B cell (primary cell): Measurements from ENCODE around the gene SYT2. TPM values are rescaled to one million over a fixed set of nuclear protein-coding genes. Genes with fewer than 3 reads are reported as not detected.

ENCODE experiments used
- ATAC-seq: fragments of 200-7000 bp; cut with Tn5 transposase; one replicate; pipeline ENCODE4 v1.10.0; 2021; ENCODE audit warnings: low read depth, mild to moderate bottlenecking, moderate number of reproducible peaks, moderate library complexity
- CTCF ChIA-PET: fragments of 350-600 bp; sonication (Branson Sonifier 250); formaldehyde crosslinking; loops from one replicate; lab custom pipeline; 2021; ENCODE audit warnings: antibody characterized with exemption, inconsistent platforms; lab: Charles Lee
- POLR2A ChIA-PET: fragments of 350-600 bp; sonication (Branson Sonifier 250); formaldehyde crosslinking; loops from one replicate; lab custom pipeline; 2021; ENCODE audit warnings: antibody characterized with exemption; lab: Charles Lee
- DNase-seq: peaks from one replicate; pipeline ENCODE4 v3.0.0; 2013
- H2AFZ ChIP-seq: 2 replicates; pipeline ENCODE4 v1.6.1; 2012; ENCODE audit warnings: mild to moderate bottlenecking, low read depth, low read length; ENCODE audit not compliant: insufficient read depth, poor library complexity, severe bottlenecking
- H3K27ac ChIP-seq, 2 donors: 1 replicate in 1 of 2; 2 replicates in 1 of 2; pipeline ENCODE4 v1.5.1; 2012 to 2013; ENCODE audit warnings: low read length in 2 of 2, mild to moderate bottlenecking in 2 of 2, moderate library complexity in 1 of 2
- H3K27me3 ChIP-seq, 4 experiments: fragments of 200-600 bp in 1 of 4; sonication (generic) in 1 of 4; replicated peaks in 1 of 4; 1 replicate in 2 of 4; 2 replicates in 2 of 4; pipeline versions ENCODE4 v1.6.1 to v1.7.0; 2013 to 2016; ENCODE audit warnings: low read length in 3 of 4, mild to moderate bottlenecking in 2 of 4, mixed read lengths in 1 of 4, moderate library complexity in 1 of 4; ENCODE audit not compliant: insufficient read depth in 4 of 4, control insufficient read depth in 3 of 4; ENCODE audit errors: control extremely low read depth in 1 of 4
- H3K36me3 ChIP-seq, 2 experiments: replicated peaks in 1 of 2; 1 replicate in 1 of 2; 2 replicates in 1 of 2; pipeline versions ENCODE4 v1.6.1 to v1.7.1; 2013; ENCODE audit warnings: low read length in 1 of 2; ENCODE audit not compliant: insufficient read depth in 2 of 2, control insufficient read depth in 1 of 2; ENCODE audit errors: control extremely low read depth in 1 of 2, extremely low read depth in 1 of 2
- H3K4me1 ChIP-seq, 2 donors: fragments of 200-600 bp in 1 of 2; sonication (generic) in 1 of 2; 1 replicate in 1 of 2; 2 replicates in 1 of 2; pipeline versions ENCODE4 v1.5.1 to v1.6.1; 2013 to 2017; ENCODE audit warnings: low read length in 2 of 2; ENCODE audit not compliant: control insufficient read depth in 2 of 2, insufficient read depth in 2 of 2
- H3K4me2 ChIP-seq: replicated peaks from 2 replicates; pipeline ENCODE3; 2012; ENCODE audit warnings: mild to moderate bottlenecking, low read depth, low read length; ENCODE audit not compliant: poor library complexity, severe bottlenecking
- H3K4me3 ChIP-seq, 5 experiments: fragments of 200-600 bp in 1 of 5; sonication (generic) in 1 of 5; 1 replicate in 3 of 5; 2 replicates in 2 of 5; pipeline versions ENCODE4 v1.5.1 to v1.7.0; 2011 to 2016; ENCODE audit warnings: low read length in 4 of 5, mild to moderate bottlenecking in 4 of 5, low read depth in 2 of 5, control low read depth in 1 of 5, moderate library complexity in 1 of 5; ENCODE audit not compliant: insufficient read depth in 1 of 5; ENCODE audit errors: control extremely low read depth in 1 of 5, extremely low read depth in 1 of 5
- H3K79me2 ChIP-seq: fragments of 200-600 bp; sonication (generic); one replicate; pipeline ENCODE4 v1.6.0; 2016; ENCODE audit warnings: low read length; ENCODE audit not compliant: control insufficient read depth, insufficient read depth
- H3K9ac ChIP-seq: fragments of 200-600 bp; sonication (generic); 2 replicates; pipeline ENCODE4 v1.6.1; 2017; ENCODE audit warnings: mild to moderate bottlenecking, low read length, moderate library complexity
- H3K9me3 ChIP-seq, 3 donors: one replicate each; pipeline versions ENCODE4 v1.6.1 to v1.7.1; 2013; ENCODE audit warnings: low read length in 2 of 3; ENCODE audit not compliant: control insufficient read depth in 2 of 3, insufficient read depth in 1 of 3; ENCODE audit errors: control extremely low read depth in 1 of 3
- H4K20me1 ChIP-seq: 2 replicates; pipeline ENCODE4 v1.6.0; 2012; ENCODE audit warnings: mild to moderate bottlenecking, low read length; ENCODE audit not compliant: insufficient read depth, control insufficient read depth, poor library complexity, severe bottlenecking
- H3K27ac Mint-ChIP-seq: one replicate; pipeline ENCODE4 v1.8.0; 2021; ENCODE audit warnings: mixed read lengths
- H3K27me3 Mint-ChIP-seq: one replicate; pipeline ENCODE4 v1.8.0; 2021; ENCODE audit warnings: mixed read lengths
- H3K4me1 Mint-ChIP-seq: one replicate; pipeline ENCODE4 v1.8.0; 2021; ENCODE audit warnings: mixed read lengths
- H3K4me3 Mint-ChIP-seq: one replicate; pipeline ENCODE4 v1.8.0; 2021; ENCODE audit warnings: mixed read lengths
- H3K9me3 Mint-ChIP-seq: one replicate; pipeline ENCODE4 v1.8.0; 2022; ENCODE audit warnings: mixed read lengths; ENCODE audit not compliant: insufficient read depth
- CTCF ChIP-seq: fragments of 200-600 bp; IDR thresholded peaks from one replicate; pipeline ENCODE4 v1.8.0; 2022; ENCODE audit warnings: antibody characterized with exemption, mild to moderate bottlenecking
- EZH2 ChIP-seq: IDR thresholded peaks from 2 replicates; pipeline ENCODE4 v1.6.1; 2012; ENCODE audit warnings: borderline replicate concordance, low read depth, mild to moderate bottlenecking, moderate library complexity, low read length; ENCODE audit not compliant: insufficient read depth, poor library complexity, severe bottlenecking
- WGBS: methylation state at CpG from one replicate; pipeline ENCODE4 v1.1.5; 2013; ENCODE audit warnings: missing lambda C conversion rate; ENCODE audit not compliant: insufficient coverage; 5-methylcytosine and 5-hydroxymethylcytosine counted together
- intact Hi-C: fragments of 100-400 bp; cut with micrococcal nuclease; formaldehyde crosslinking; loops from one replicate; pipeline ENCODE4 v1.10.0; 2022
- polyA plus RNA-seq: library from polyadenylated mRNA; depleted of rRNA; stranded (reverse); fragments of >200 nt; gene quantifications from 2 replicates; pipeline ENCODE4 v1.2.3, GENCODE V29; 2012
- total RNA-seq, 2 donors: library from RNA; stranded (reverse); fragments of 120-200 nt in 1 of 2; gene quantifications; 1 replicate in 1 of 2; 2 replicates in 1 of 2; pipeline versions ENCODE4 v1.2.3 to v1.2.4, GENCODE V29; 2013 to 2022

The SYT2 gene
- total and polyA plus RNA-seq, 2 donors (not counting 1 experiment from before 2014, with no cell fraction given), result not detected

GRCh38 chr1:202658769-202659168 lies 51.5 kb downstream of the SYT2 start:
- peaks cover 5% of the 10 kb centered on the region for H3K4me1 Mint-ChIP-seq
- H4K20me1 ChIP-seq, result no peaks in the 10 kb centered on the region
- H3K27me3 ChIP-seq, result peaks cover 0 to 58% (median 14%) of the 10 kb centered on the region in 4 experiments
- DNase-seq, result no peak
- no peaks in the 10 kb centered on the region for H3K9me3 ChIP-seq
- H3K9ac ChIP-seq, result no peak overlapping the region
- WGBS, result 86% methylated on average over 1 of the region's 2 CpGs
- H3K36me3 ChIP-seq, result no peaks in the 10 kb centered on the region
- H3K9me3 Mint-ChIP-seq, result no peaks in the 10 kb centered on the region
- H3K4me3 Mint-ChIP-seq, result no peak overlapping the region
- no peaks in the 10 kb centered on the region for H3K79me2 ChIP-seq
- peaks cover 72% of the 10 kb centered on the region for H3K27me3 Mint-ChIP-seq
- intact Hi-C loops, result no loop called here
- ChIA-PET POLR2A (no interaction called here), CTCF (interaction anchor here (0.7 to 1.0 kb wide), 2 partner anchors 122 to 196 kb away, joined by 3 read pairs; no protein-coding TSS in a partner anchor)
- no peak overlapping the region for H3K27ac Mint-ChIP-seq
- H2AFZ ChIP-seq, result no peak overlapping the region
- TF ChIP-seq CTCF (no peak), EZH2 (no peak)
- H3K27ac ChIP-seq, result no peak overlapping the region
- H3K4me3 ChIP-seq, result no peak overlapping the region
- ATAC-seq, result no peak
- no peak overlapping the region for H3K4me2 ChIP-seq
- no peaks in the 10 kb centered on the region for H3K4me1 ChIP-seq

GRCh38 chr1:202658251-202658759 lies 51.9 kb downstream of the SYT2 start:
- Histone ChIP-seq H3K9me3 (no peaks in the 10 kb centered on the region), H3K27me3 (peaks cover 0 to 56% (median 13%) of the 10 kb centered on the region in 4 experiments), H3K4me3 (no peak overlapping the region), H3K79me2 (no peaks in the 10 kb centered on the region), H3K9ac (no peak overlapping the region), H3K27ac (no peak overlapping the region), H4K20me1 (no peaks in the 10 kb centered on the region), H3K36me3 (no peaks in the 10 kb centered on the region), H3K4me2 (no peak overlapping the region), H2AFZ (no peak overlapping the region), H3K4me1 (no peaks in the 10 kb centered on the region)
- Mint-ChIP-seq H3K27me3 (peaks cover 68% of the 10 kb centered on the region), H3K4me3 (no peak overlapping the region), H3K9me3 (no peaks in the 10 kb centered on the region), H3K27ac (no peak overlapping the region), H3K4me1 (peaks cover 5% of the 10 kb centered on the region)
- ATAC-seq, result no peak
- 80% methylated on average over 8 of the region's 8 CpGs for WGBS
- no peak for DNase-seq
- POLR2A ChIA-PET, result no interaction called here
- intact Hi-C loops, result no loop called here
- CTCF ChIA-PET, result interaction anchor here (0.6 kb wide), 1 partner anchor 50 kb away, joined by 3 read pairs; no protein-coding TSS in a partner anchor
- TF ChIP-seq CTCF (no peak), EZH2 (no peak)
